ENCODE measurements around the gene KRTAP12-1. TPM values are rescaled to one million over a fixed set of nuclear protein-coding genes. Genes with fewer than 3 reads are reported as not detected.

KRTAP12-1 gene
- total RNA-seq, 1 donor from 2014 or later: not detected

DNA sequence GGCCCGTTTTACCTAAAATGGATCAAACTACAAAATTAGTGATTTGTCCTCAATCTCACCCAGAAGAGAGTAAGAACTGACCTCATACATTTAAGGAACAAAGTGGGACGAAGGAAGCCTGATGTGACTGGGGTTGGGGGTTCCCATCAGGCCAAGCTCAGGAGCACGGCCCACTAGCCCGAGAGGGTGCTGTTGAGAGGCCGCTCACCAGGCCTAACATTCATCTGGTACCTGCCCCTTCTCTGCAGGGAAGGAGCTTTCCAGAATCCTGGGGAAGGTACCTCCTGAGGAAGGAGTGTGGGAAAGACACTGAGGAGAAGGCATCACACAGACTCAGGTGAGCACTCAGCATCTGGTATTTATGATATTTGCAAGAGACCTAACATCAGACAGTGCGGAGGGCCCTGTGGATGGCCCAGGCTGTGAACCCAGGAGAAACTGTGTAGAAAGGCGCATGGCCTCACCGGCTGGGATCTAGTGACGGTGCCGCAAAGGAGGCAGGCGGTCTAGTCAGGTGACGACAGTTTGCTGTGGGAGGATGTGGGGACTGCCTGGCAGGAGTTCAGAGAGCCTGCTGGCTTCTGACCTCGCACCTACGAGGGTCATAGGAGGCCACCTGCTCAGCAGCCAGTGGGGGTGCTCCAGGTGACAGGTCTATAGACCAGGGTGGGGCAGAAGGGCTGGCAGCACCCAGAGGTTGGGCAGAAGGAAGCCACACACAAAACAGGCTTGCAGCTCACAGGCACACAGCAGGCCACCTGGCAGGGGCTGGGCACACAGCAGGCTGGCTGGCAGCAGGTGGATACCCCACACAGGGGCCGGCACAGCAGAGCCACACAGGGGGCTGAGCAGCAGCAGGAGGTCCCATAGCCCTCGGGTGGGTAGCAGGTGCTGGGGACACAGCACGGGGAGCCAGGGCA lies 28.0 kb downstream of the KRTAP12-1 start:
- Mint-ChIP-seq H3K27ac (no peak overlapping the region), H3K36me3 (ENCODE audit: insufficient read depth) (no peaks in the 10 kb centered on the region), H3K9me3 (ENCODE audit: low read depth) (peaks cover 11% of the 10 kb centered on the region), H3K4me1 (ENCODE audit: low read depth) (no peaks in the 10 kb centered on the region), H3K27me3 (peaks cover 5% of the 10 kb centered on the region), H3K4me3 (ENCODE audit: low read depth) (no peak overlapping the region)
- no peak for TF ChIP-seq CTCF (IDR thresholded peaks at IDR 0.05; ENCODE audit: unreplicated experiment)
- DNase-seq (ENCODE audit: low spot score, unreplicated experiment): no peak

GRCh38 chr21:44653123-44653522 lies 28.8 kb downstream of the KRTAP12-1 start:
- Mint-ChIP-seq H3K4me3 (ENCODE audit: low read depth) (no peak overlapping the region), H3K27me3 (peaks cover 5% of the 10 kb centered on the region), H3K9me3 (ENCODE audit: low read depth) (peaks cover 11% of the 10 kb centered on the region), H3K36me3 (ENCODE audit: insufficient read depth) (no peaks in the 10 kb centered on the region), H3K4me1 (ENCODE audit: low read depth) (no peaks in the 10 kb centered on the region), H3K27ac (no peak overlapping the region)
- TF ChIP-seq CTCF (IDR thresholded peaks at IDR 0.05; ENCODE audit: unreplicated experiment): no peak
- no peak for DNase-seq (ENCODE audit: low spot score, unreplicated experiment)

- Mint-ChIP-seq H3K27ac (no peak overlapping the region), H3K9me3 (ENCODE audit: low read depth) (peaks cover under 1% of the 10 kb centered on the region), H3K36me3 (ENCODE audit: insufficient read depth) (no peaks in the 10 kb centered on the region), H3K27me3 (peaks cover 6% of the 10 kb centered on the region), H3K4me1 (ENCODE audit: low read depth) (no peaks in the 10 kb centered on the region), H3K4me3 (ENCODE audit: low read depth) (no peak overlapping the region)
- no peak for DNase-seq (ENCODE audit: low spot score, unreplicated experiment)
- TF ChIP-seq CTCF (IDR thresholded peaks at IDR 0.05; ENCODE audit: unreplicated experiment): no peak
Measured at GRCh38 chr21:44650973-44651675, 30.8 kb downstream of the KRTAP12-1 start.

- Mint-ChIP-seq H3K9me3 (ENCODE audit: low read depth) (no peaks in the 10 kb centered on the region), H3K36me3 (ENCODE audit: insufficient read depth) (no peaks in the 10 kb centered on the region), H3K4me1 (ENCODE audit: low read depth) (no peaks in the 10 kb centered on the region), H3K27me3 (peaks cover 6% of the 10 kb centered on the region), H3K4me3 (ENCODE audit: low read depth) (no peak overlapping the region), H3K27ac (no peak overlapping the region)
- DNase-seq (ENCODE audit: low spot score, unreplicated experiment): no peak
- TF ChIP-seq CTCF (IDR thresholded peaks at IDR 0.05; ENCODE audit: unreplicated experiment): no peak
Measured at GRCh38 chr21:44650265-44650972, 31.5 kb downstream of the KRTAP12-1 start.

DNA sequence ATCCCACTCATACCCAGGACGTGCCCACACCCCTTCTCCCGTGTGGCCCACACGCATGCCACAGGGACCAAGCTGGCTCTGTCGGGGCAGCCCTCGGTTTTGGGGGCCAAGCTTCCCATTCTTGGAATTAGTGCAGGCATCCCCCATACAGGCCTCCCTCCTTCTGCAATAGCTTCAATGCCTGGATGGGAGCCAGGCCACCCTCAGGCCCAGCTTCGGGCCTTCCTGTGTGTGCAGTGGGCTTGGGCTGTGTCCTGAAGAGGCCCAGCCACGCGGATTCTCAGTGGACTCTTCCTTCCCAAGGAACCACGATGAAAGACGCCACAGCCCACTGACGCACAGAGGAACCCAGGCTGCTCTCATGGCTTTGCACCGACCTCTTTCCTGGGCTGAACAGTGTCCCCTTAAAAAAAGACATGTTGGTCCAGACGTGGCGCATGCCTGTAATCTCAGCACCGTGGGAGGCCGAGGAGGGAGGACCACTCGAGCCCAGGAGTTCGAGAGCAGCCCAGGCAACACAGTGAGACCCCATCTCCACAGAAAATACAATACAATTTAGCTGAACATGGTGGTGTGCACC lies 32.4 kb downstream of the KRTAP12-1 start:
- Mint-ChIP-seq H3K27me3 (peaks cover 6% of the 10 kb centered on the region), H3K9me3 (ENCODE audit: low read depth) (peaks cover 5% of the 10 kb centered on the region), H3K4me1 (ENCODE audit: low read depth) (no peaks in the 10 kb centered on the region), H3K36me3 (ENCODE audit: insufficient read depth) (peaks cover 3% of the 10 kb centered on the region), H3K4me3 (ENCODE audit: low read depth) (no peak overlapping the region), H3K27ac (no peak overlapping the region)
- no peak for TF ChIP-seq CTCF (IDR thresholded peaks at IDR 0.05; ENCODE audit: unreplicated experiment)
- DNase-seq (ENCODE audit: low spot score, unreplicated experiment): no peak
